Stimulated activated CD4-positive, alpha-beta T cell treated with anti-CD3 and anti-CD28 coated beads, Interleukin-15, amount 100 ng/mL, for 24 hours (primary cell): ENCODE measurements around the gene TMEM221.

Experiments
- DNase-seq: peaks from one replicate; pipeline ENCODE4 v3.0.0-alpha.2; 2020

The TMEM221 gene

GRCh38 chr19:17404015-17404414 lies 44.5 kb downstream of the TMEM221 start:
- DNase-seq = no peak

GRCh38 chr19:17402982-17403855 lies 45.2 kb downstream of the TMEM221 start:
- DNase-seq = peak; percentile 53

GRCh38 chr19:17401628-17402027 lies 46.8 kb downstream of the TMEM221 start:
- DNase-seq = no peak

GRCh38 chr19:17398902-17399527 lies 49.5 kb downstream of the TMEM221 start:
- no peak for DNase-seq

- DNase-seq = peak; percentile 88
Measured at GRCh38 chr19:17394891-17395415, 53.5 kb downstream of the TMEM221 start.

GRCh38 chr19:17393914-17394313 lies 54.6 kb downstream of the TMEM221 start, which contains the start of gene CCDC194:
TSS of gene CCDC194 (minus strand) at chr19:17394196. CDS start at chr19:17394158, 38 bp downstream.
- no peak for DNase-seq

- no peak for DNase-seq
Measured at GRCh38 chr19:17393002-17393401, 55.5 kb downstream of the TMEM221 start.

- DNase-seq = peak; percentile 13
Measured at GRCh38 chr19:17391371-17392151, 56.9 kb downstream of the TMEM221 start.

- peak; percentile 96 for DNase-seq
Measured at GRCh38 chr19:17390665-17391370, 57.6 kb downstream of the TMEM221 start.

GRCh38 chr19:17389957-17390664 lies 58.4 kb downstream of the TMEM221 start:
- no peak for DNase-seq

- DNase-seq = no peak
Measured at GRCh38 chr19:17389288-17389687, 59.2 kb downstream of the TMEM221 start.

- peak; percentile 77 for DNase-seq
Measured at GRCh38 chr19:17385878-17386611, 62.4 kb downstream of the TMEM221 start.
